ENCODE measurements around the gene PPARA.

Gene PPARA

DNA sequence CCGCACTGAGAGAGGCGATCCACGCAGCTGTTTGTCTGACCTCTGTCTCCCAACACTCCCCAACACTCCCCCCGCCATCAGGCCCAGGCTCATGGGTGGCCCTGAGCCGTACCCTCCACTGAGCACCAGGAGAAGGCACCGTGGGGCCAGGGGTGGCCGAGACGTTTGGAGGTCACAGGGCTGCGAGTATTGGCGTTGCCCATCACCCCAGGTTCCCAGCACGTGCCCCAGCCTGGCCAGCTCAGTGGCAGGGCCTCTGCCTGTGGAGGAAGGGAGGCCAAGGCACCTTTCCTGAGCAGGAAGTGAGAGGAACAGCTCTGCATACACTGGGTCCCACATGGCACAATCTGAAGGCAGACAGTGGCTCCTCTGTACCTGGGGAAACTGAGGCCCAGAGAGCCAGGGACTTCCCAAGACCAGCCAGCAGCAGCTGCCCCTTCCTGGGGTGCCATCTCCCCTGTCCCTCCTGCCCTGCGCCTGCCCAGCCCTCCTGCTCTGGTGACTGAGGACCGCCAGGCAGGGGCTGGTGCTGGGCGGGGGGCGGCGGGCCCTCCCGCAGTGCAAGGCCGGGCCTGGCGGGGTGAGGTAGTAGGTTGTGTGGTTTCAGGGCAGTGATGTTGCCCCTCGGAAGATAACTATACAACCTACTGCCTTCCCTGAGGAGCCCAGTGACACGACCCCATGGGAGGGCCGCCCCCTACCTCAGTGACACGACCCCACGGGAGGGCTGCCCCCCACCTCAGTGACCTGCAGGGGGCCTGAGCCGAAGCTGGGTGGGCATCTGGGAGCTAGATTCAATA, 37.0 kb upstream of the PPARA start:
- H3K27ac ChIP-seq = peak overlapping the region; percentile 50
- DNase-seq (ENCODE audit: low read depth, low spot score) = no peak

DNA sequence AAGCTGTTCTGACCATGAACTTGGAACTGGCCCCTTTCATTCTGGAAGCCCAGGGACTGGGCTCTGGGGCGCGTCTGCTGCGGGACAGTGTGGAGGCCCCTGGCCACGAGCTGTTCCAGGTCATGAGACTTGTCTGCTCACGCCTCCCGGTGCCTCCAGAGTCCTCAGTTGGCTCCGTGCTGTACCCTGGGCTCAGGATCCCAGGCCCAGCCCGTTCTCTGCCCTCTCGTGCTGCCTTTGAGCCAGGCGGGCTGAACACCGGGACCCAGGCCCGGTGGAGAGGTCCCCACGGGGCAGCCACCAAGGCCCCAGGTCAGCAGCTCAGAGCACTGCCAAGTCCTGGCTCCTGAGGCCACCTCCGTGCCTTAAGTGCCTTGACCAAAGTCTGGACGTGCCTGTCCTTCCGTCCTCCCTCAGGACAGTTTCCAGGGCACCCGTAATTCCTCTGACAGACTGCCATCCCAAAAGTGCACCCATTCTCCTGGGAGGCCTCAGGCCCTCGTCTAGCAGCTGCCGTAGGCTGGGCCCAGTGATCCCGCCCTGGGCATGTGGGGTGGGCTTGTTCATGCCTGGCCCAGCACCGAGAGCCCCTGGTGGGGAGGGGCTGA, 36.3 kb upstream of the PPARA start:
- H3K27ac ChIP-seq = peak overlapping the region; percentile 50
- no peak for DNase-seq (ENCODE audit: low read depth, low spot score)

DNA sequence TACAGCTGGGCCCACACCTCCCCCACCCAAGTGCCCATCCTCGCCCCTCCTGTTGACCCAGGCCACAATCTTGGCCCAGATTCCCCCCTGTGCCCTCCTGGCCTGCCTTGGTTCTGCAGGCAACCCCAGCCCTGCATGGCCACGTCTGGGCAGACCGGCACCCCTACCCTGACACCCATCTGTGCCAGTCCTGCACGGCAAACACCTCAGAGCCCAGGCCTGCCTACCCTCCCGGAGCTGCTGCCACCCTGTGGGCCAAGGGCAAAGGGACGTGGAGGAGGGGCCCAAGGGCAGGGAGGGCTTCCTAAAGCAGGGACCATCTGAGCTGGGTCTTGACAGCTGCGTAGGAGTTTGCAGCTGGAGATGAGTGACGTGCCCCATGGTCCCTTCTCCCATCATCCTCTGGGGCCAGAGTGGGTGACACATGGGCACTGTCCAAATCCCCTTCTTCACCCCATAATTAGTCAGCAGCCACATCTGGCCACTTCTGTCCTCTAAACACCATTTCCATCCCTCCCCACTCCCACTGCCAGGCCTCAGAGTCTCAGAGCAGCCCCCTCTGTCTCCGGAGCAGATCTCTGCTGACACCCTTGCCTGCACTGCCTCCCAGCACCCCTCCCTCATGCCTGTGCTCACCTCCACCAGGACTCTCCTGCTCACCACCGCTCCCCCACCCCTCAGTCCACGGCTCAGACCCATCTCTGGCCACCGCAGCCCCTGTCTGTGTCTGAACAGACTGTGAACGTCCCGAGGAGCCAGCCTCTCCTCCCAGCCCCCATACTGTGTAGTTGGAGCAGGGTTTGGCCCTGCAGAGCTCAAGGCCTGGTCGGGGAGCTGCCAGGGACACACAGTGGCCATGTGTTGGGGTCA, 35.6 kb upstream of the PPARA start:
- DNase-seq (ENCODE audit: low read depth, low spot score) = no peak
- peak overlapping the region; percentile 50 for H3K27ac ChIP-seq

DNA sequence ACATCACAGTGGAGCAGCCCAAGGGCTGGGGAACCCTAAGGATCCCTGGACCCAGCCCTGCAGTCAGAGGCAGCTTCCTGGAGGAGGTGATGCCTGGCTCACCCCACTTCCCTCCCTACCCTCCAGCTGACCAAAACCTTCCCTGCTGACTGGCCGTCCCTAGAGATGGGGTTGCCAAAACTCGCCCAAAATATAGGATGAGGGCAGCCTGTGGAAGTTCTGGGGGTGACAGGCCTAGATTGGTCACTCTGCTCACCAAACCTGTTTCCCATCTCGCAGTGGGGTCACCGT, 35.0 kb upstream of the PPARA start:
- peak overlapping the region; percentile 50 for H3K27ac ChIP-seq
- no peak for DNase-seq (ENCODE audit: low read depth, low spot score)

DNA sequence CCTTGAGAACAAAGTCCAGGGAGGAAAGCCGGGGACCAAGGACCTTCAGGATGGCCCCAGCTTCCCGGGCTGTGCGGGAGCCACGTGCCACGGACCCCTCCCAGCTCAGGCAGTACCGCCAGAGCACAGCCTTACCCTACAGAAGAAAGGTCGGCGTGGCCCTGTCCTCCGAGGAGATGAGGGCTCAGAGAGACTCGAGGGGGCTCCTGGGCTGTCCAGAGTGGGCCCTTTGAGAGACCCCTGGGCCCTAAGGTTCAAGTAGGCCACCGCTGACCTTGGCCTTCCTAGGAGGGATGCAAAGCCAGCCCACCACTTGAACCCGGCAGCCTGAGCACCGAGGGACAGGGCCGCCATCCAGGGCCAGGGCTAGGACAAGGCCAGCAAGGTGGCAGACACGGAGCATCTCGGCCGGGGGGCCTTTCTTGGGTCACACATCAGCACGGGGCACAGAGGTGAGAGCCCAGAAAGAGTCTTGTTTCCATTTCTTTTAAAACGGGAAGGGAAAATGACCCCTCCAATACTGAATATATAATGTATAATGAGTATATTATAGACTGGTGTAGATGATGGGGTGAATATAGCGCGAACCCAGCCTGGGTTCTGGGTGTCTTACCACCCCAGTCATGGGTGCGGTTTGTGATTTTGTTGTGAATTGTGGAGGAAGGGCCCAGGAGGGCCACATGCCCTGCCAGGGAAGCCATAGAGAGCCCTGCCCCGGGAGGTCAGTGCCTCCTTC, 34.4 kb upstream of the PPARA start:
- no peak for DNase-seq (ENCODE audit: low read depth, low spot score)
- H3K27ac ChIP-seq = peak overlapping the region; percentile 50

DNA sequence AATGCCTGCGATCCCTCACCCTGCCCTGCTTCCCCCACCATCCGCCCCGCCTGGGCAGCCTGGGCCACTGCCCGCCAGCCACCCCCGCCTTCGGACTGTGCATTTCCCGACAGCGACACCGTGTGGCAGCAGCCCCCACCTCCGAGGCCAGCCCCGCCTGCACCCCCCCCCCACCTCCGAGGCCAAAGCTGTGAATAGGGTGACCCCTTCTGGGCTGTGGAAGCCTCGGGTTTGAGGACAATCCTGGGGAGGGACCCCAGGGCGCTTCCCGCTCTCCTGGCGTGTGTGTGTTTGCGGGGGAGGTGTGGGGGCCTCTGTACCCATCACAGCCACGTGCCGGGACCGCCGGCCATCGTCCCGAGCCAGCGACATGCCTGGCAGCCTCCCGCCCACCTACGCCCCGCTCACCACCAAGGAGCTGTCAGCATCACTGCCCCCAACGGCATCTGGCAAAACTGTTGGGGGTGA, 33.8 kb upstream of the PPARA start:
- peak overlapping the region; percentile 50 for H3K27ac ChIP-seq
- no peak for DNase-seq (ENCODE audit: low read depth, low spot score)

DNA sequence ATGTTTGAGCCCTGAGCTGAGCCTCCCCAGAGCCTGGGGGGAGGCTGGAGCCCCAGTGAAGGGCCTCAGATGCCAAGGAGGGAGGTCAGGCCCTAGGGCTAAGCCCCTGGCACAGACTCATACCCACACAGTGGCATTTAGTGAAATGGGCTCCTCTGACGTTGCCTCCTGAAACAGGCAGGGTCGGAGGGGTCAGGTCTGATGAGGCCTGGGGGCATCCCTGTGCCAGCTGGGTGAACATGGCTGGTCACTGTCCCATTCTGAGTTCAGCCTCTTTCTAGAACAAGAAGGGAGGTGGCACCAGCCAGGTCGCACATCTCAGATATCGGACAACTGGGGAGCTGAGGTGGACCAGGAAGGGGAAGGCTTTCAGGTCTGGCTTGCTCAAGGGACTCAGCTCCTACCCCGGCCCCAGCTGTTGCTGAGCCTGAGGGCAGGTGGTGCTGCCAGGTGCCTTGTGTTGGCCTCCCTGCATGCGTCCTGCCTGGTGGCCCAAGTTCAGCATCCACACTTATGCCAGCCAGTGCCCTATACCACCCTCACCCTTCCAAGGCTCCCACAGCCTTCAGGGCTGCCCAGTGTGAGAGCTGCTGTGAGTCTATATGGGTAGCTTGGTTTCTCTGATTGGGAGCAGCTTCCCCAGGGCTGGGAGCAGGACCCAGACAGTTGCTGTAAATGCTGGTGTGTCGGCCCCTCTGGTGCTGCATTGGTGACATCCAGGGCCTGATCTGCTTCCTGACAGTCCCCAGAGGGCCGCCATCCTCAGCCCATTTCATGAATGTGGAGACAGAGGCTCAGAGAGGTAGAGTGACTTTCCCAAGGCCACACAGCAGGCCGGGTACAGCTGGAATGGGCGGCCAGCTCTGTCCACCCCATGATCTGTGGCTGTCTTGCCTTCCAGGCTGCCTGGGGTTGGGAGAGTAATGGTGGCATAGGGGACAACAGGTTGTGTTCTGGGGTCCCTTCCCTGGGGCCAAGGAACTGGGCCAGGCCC, 32.8 kb upstream of the PPARA start:
- no peak overlapping the region for H3K27ac ChIP-seq

DNA sequence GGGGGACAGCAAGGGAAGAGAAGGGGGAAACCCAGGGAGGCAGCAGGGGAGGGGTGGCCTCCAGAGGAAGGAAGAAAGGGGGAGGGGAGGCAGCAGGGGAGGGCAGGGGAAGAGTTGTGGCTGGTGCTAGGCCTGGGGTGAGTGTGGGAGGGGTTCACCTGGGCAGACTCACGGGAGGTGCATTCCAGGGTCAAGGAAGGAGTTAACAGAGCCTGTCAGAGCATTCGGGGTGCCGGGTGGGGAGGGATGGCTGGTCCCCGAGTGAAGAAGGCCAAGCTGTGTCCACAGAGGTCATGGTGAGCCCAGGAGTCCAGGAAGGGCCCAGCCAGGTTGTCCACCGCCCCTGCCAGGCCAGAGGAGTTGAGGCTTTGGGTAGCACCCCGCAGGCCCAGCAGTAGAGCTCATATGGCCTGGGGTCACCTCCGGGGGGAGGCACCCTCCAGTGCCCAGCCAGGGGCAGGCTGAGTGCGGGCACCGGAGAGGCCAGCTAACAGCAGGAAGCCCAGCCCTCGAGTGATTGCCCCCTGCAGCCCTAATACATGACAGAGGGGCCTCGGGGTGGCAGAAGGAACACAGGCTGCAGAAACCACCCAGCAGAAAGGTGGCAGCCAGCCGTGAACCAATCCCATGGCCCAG, 31.1 kb upstream of the PPARA start:
- no peak for DNase-seq (ENCODE audit: low read depth, low spot score)
- no peak overlapping the region for H3K27ac ChIP-seq

More for the DNA sequence above, 32.8 kb upstream of the PPARA start:
- no peak for DNase-seq (ENCODE audit: low read depth, low spot score)

DNA sequence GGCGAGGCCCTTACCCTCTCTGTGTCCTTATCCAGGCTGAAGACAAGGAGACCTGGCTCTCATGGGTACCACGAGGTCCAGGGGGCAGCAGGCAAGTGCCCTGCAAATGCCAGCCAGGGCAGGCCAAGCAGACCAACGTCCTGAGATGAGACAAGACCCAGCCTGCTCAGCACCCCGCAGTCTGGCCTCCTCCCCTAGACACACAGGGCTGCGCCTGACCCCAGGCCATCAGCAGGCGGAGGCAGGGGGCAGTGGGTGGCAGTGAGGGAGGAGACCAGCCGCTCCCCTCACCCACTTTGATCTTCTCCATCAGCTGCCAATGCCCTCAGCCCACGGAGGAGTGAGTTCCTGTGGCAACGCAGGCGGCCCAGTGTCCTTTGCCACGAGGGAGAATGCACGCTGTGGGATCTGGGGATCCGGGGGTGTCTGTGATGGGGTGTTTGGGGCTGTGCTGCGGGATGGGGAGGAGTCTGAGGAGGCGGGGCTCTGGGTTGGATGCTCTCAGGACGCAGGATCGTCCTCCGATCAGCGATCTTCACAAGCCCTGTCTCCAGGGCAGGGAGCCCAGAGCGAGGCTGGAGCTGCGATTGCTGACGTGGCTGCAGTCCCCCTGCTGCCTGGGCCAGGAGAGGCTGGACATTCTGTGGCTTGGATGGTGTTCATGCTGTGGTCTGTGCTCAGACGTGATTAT, 30.5 kb upstream of the PPARA start:
- no peak overlapping the region for H3K27ac ChIP-seq
- DNase-seq (ENCODE audit: low read depth, low spot score) = no peak

DNA sequence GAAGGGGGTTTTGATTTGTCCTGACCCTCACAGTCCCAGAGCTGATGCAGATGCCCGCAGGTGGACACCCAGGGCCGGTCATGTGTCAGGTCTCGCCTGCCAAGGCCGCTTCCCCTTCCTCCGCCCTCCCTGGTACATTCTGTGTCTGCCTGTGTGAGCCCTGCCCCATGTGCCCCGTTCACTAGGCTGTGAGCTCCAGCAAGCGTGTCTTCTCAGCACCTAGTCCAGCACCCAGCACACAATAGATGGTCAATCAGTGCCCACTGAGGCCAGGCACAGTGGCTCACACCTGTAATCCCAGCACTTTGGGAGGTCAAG, 29.9 kb upstream of the PPARA start:
- no peak for DNase-seq (ENCODE audit: low read depth, low spot score)
- H3K27ac ChIP-seq = no peak overlapping the region

DNA sequence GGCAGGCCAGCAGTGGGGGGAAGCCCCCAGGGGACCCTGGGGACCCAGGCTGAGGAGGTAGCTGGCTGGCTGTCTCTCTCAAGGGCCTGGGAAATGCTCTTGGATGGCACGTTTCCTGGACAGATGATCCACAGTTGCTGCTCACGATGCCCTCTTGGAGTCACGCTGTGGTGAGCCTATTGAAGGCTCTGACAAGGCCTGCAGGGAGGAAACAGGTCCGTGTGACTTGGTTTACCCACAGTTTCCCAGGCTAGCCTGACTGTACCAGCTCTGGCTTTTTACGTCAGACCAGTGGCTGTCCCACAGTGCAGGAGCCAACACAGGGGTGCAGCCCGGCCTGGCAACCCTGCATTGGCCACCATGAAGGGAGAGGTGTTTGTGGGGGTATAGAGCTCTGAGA, 29.2 kb upstream of the PPARA start:
- no peak overlapping the region for H3K27ac ChIP-seq
- DNase-seq (ENCODE audit: low read depth, low spot score) = no peak

DNA sequence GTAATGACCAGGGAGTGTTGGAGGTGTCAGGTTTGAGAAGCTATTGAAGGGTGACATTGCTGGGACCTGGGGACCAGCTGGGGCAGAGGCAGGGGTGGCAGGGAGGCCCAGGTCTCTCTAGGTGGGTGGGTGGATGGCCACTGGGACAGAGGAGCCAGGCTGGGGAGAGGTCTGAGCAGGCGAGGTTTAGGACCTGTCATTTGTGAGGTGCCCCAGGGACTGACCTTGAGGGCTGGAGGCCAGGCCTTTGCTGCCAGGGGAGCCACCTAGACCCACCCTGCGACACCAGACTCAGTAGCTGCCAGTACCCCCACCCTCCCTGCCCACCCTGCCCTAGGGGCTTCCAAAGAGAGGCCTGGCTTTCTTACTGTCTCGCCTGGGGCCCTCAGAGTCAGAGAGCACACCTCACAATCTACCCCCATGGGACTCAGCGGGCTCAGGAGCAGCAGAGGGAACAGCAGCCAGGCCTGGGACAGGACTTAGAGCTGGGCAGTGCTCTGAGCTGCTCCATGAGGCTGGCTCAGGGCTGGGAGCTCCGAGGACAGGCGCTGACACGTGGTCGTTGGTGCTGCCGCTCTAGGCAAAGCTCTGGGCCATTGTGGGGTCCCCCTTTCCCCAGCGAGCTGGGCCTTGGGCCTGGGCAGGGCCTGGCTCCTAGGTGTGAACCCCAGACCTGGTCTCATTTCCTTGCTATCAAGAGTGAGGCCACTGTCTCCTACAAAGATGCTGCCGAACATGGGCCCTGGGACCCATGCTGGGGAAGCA, 28.6 kb upstream of the PPARA start:
- DNase-seq (ENCODE audit: low read depth, low spot score) = no peak
- H3K27ac ChIP-seq = no peak overlapping the region

DNA sequence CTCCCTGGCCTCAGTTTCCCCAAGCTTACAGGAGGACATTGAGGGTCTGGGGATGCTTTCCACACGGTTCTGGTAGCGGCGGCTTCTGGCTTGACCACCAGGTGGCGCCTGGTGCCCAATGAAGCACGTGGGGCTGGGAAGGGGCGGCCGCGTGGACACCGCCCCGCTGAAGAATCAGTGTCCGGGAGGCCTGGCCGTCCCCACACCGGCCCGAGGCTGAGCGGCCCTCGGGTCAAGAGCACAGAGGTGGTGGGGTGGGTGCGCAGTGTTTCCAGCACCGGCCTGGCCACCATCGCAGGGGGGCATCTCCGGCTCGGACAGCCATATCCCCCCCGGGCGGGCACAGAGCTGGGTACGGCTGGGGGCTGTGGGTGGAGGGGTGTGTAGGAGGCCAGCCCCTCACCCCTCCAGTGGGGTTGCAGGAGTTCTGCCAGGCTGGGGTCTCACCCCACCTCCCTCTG, 27.8 kb upstream of the PPARA start:
- no peak overlapping the region for H3K27ac ChIP-seq
- DNase-seq (ENCODE audit: low read depth, low spot score) = no peak

DNA sequence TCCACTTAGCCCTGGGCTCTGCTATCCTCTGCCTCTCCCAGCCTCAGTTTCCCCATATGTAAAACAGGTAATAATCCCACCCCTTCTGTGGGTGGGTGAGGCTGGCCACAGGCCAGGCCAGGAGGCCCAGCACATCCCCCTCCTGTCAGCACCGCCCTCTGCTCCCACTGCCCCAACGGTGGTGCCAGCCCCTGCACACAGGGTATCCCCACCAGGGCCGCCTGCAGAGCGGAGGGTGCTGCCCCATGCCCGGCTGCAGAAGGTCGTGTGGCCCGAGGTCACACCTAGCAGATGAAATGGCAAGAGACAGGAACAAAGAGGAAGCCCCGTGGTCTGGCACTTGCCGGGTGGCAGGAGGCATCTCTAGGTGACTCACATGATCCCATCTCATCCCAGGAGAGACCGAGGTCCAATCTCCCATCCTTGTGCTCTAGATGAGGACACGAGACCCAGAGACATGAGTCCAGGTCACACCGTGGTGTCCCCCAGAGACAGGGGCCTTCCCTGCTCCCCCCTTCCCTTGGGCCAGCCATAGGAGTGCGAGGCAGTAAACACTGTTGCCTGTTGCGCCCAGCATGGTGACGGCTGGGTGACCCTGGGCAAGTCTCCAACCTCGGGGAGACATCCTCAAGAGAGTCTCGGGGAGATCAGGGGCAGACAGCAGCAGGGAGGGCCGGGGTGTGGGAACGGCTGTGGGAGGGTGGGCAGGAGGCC, 27.2 kb upstream of the PPARA start:
- no peak overlapping the region for H3K27ac ChIP-seq
- DNase-seq (ENCODE audit: low read depth, low spot score) = no peak

DNA sequence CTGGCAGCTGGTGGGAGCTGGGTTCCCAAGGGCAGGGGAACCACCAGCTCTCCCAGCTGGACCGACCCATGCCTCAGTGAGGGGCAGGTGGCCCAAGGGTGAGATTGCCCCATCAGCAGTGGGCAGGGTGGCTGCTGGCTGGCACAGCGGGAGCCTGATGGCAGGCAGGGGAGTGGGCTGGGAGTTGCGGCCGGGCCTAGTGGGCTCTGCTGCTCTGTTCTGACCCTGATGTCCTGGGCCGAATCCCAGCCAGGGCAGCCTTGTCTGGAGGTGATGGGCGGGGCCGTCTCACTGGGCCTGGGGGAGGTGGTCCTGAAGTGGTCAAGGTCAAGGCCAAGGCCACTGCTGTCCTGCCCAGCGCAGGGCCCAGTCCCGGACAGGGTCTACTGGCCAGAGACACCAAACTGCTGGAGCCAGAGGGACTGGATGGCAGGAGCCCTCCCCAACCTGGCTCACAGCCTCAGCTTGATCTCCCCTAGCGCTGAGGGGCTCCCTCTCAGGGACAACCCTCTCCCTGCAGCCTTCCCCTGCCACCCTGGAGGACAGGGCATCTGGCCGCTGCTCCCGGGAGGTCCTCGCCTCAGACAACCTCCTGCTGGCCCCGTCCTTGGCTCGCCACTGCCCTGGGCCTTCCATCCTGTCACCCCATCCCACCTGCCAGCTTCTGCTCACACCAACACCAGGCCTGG, 26.5 kb upstream of the PPARA start:
- H3K27ac ChIP-seq = no peak overlapping the region
- no peak for DNase-seq (ENCODE audit: low read depth, low spot score)

DNA sequence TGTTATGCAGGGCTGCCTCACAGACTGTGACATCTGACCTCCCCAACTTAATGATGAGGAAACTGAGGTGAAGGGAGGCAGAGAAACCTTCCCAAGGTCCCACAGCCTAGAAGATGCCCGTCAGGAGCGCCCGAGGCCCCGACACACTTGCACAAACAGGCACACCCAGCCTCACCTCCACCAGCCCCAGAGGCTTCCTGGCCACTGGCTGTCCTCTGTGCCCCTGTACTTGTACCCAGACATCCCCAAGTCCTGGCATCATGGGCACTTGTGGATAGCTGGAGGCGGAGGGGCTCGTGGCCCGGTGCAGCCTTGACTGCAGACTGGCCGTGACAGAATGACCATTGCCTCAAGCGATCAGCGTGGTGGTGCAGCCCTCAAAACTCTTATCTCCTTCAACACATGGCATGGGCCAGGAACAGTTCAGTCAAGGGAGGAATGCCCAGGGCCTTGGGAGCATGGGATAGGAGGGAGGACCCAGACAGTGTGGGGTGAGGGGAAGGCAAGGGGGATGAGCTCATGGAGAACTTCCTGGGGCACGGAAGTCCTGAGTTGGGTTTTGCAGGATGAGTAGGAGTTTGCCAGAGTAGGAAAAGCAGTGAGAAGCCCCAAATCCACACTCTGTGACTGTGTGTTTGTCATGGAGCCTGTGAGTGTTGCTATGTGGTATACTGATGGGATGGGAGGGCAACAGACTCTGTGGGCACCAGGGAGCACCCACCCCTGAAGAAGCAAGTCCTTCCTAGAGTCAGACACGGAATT, 25.8 kb upstream of the PPARA start:
- H3K27ac ChIP-seq = no peak overlapping the region
- no peak for DNase-seq (ENCODE audit: low read depth, low spot score)

All from epithelial cell of prostate (primary cell).